Gastrocnemius medialis (tissue), 4 donors: ENCODE data around the gene RNF123. TPM values are rescaled to one million over a fixed set of nuclear protein-coding genes. Genes with fewer than 3 reads are reported as not detected.

Experiments
- ATAC-seq, 2 donors: fragments of 150-250 bp; one replicate each; pipeline ENCODE4 v1.9.1; 2016
- DNase-seq, 2 donors: peaks; one replicate each; pipeline ENCODE4 v3.0.0-alpha.2; 2019
- H3K27ac ChIP-seq, 4 donors: fragments of 200-600 bp; sonication (generic); 1 replicate in 1 of 4; 2 replicates in 3 of 4; pipeline ENCODE4 v1.5.1; 2016 to 2018; ENCODE audit warnings: mild to moderate bottlenecking in 2 of 4, moderate library complexity in 1 of 4
- H3K27me3 ChIP-seq, 3 donors: fragments of 200-600 bp; sonication (generic) in 2 of 3; 1 replicate in 1 of 3; 2 replicates in 2 of 3; pipeline versions ENCODE4 v1.5.1 to v1.6.0; 2016 to 2019; ENCODE audit warnings: mild to moderate bottlenecking in 1 of 3, moderate library complexity in 1 of 3
- H3K36me3 ChIP-seq, 2 donors: fragments of 200-600 bp; sonication (generic) in 1 of 2; one replicate each; pipeline ENCODE4 v1.5.1; 2017 to 2018
- H3K4me1 ChIP-seq, 2 donors: fragments of 200-600 bp; sonication (generic) in 1 of 2; one replicate each; pipeline ENCODE4 v1.5.1; 2016 to 2017; ENCODE audit warnings: mild to moderate bottlenecking in 2 of 2
- H3K4me3 ChIP-seq, 4 donors: fragments of 200-600 bp; sonication (generic) in 3 of 4; 1 replicate in 1 of 4; 2 replicates in 3 of 4; pipeline ENCODE4 v1.5.1; 2016 to 2019; ENCODE audit warnings: mild to moderate bottlenecking in 2 of 4
- H3K9me3 ChIP-seq, 3 donors: fragments of 200-600 bp; sonication (generic) in 2 of 3; 1 replicate in 1 of 3; 2 replicates in 2 of 3; pipeline ENCODE4 v1.5.1; 2016 to 2019
- CTCF ChIP-seq, 5 experiments: fragments of 450-650 bp in 3 of 5; fragments of 200-600 bp in 2 of 5; sonication (generic) in 2 of 5; IDR thresholded peaks in 4 of 5; conservative IDR thresholded peaks in 1 of 5; 1 replicate in 4 of 5; 2 replicates in 1 of 5; pipeline ENCODE4 v1.5.1; 2016 to 2019; ENCODE audit warnings: antibody characterized with exemption in 5 of 5, mild to moderate bottlenecking in 3 of 5, moderate library complexity in 3 of 5
- POLR2A ChIP-seq, 2 donors: fragments of 450-650 bp; IDR thresholded peaks; one replicate each; pipeline ENCODE4 v1.6.1; 2017; ENCODE audit warnings: antibody characterized with exemption in 2 of 2, mild to moderate bottlenecking in 2 of 2, moderate library complexity in 2 of 2
- in situ Hi-C, 4 donors: fragments of 200-750 bp; cut with MboI; loops; one replicate each; pipeline versions ENCODE4 v1.15.0 to v1.8.0; 2017; ENCODE audit warnings: low sequenced_read_pairs in 4 of 4
- intact Hi-C: fragments of 100-400 bp; cut with DNase I; formaldehyde crosslinking; loops from one replicate; pipeline ENCODE4 v1.15.1; 2023; ENCODE audit warnings: low total_unique reads
- total RNA-seq, 4 donors: library from RNA; depleted of rRNA; stranded (reverse); fragments of >200 nt; gene quantifications; one replicate each; pipeline versions ENCODE4 v1.1.0 to v1.2.3, GENCODE V29; 2016

RNF123 gene
- total RNA-seq, 4 donors from 2014 or later: 82.8 to 132 (median 128) TPM

- no peak for ATAC-seq
- intact Hi-C loops: no loop called here
- in situ Hi-C loops: no loop called here
Observed at GRCh38 chr3:49654176-49654825, 35.1 kb upstream of the RNF123 start.

DNA sequence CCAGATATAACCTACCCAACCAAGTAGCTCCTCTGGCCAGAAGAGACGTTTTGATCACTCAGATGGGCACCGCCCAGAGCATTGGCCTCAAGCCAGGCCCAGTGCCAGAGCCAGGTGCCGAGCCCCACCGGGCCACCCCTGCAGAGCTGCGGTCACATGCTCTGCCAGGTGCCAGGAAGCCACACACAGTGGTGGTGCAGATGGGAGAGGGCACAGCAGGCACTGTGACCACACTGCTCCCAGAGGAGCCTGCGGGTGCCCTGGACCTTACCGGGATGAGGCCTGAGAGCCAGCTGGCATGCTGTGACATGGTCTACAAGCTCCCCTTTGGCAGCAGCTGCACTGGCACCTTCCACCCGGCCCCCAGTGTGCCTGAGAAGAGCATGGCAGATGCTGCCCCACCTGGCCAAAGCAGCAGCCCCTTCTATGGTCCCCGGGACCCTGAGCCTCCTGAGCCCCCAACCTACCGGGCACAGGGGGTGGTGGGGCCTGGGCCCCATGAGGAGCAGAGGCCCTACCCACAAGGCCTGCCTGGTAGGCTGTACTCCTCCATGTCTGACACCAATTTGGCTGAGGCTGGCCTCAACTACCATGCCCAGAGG, 34.3 kb upstream of the RNF123 start:
- H3K4me1 ChIP-seq: no peaks in the 10 kb centered on the region

More at GRCh38 chr3:49654176-49654825, 35.1 kb upstream of the RNF123 start:
- H3K4me1 ChIP-seq: peaks cover 0 to 3% of the 10 kb centered on the region in 2 donors
- no peak for TF ChIP-seq POLR2A (IDR thresholded peaks at IDR 0.05)
- TF ChIP-seq CTCF (IDR thresholded peaks at IDR 0.05 in 4 of 5, conservative IDR thresholded peaks at IDR 0.05 in 1 of 5): no peak
- H3K27ac ChIP-seq: no peak overlapping the region
- H3K9me3 ChIP-seq: no peaks in the 10 kb centered on the region
- DNase-seq: no peak
- H3K36me3 ChIP-seq: no peaks in the 10 kb centered on the region
- H3K27me3 ChIP-seq: no peaks in the 10 kb centered on the region
- no peak overlapping the region for H3K4me3 ChIP-seq

DNA sequence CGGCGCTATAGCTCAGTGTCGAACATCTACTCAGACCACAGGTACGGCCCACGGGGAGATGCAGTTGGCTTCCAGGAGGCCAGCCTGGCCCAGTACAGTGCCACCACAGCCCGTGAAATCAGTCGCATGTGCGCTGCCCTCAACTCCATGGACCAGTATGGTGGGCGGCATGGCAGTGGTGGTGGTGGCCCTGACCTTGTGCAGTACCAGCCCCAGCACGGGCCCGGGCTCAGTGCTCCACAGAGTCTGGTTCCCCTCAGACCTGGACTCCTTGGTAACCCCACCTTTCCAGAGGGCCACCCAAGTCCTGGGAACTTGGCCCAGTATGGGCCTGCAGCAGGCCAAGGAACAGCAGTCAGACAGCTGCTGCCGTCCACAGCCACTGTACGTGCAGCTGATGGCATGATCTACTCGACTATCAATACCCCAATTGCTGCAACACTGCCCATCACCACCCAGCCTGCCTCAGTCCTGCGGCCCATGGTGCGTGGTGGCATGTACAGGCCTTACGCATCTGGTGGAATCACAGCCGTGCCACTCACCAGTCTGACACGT, 33.5 kb upstream of the RNF123 start:
- no peaks in the 10 kb centered on the region for H3K36me3 ChIP-seq
- H3K4me1 ChIP-seq: no peaks in the 10 kb centered on the region
- H3K9me3 ChIP-seq: no peaks in the 10 kb centered on the region
- no peak overlapping the region for H3K4me3 ChIP-seq
- ATAC-seq (no peak), DNase-seq (no peak)
- in situ Hi-C loops (no loop called here), intact Hi-C loops (no loop called here)
- no peak overlapping the region for H3K27ac ChIP-seq
- no peaks in the 10 kb centered on the region for H3K27me3 ChIP-seq
- TF ChIP-seq POLR2A (IDR thresholded peaks at IDR 0.05): no peak
- TF ChIP-seq CTCF (IDR thresholded peaks at IDR 0.05 in 4 of 5, conservative IDR thresholded peaks at IDR 0.05 in 1 of 5): no peak

More for the DNA sequence above, 34.3 kb upstream of the RNF123 start:
- in situ Hi-C loops: no loop called here
- intact Hi-C loops: no loop called here
- H3K4me3 ChIP-seq: no peak overlapping the region
- no peaks in the 10 kb centered on the region for H3K36me3 ChIP-seq
- H3K27me3 ChIP-seq: no peaks in the 10 kb centered on the region
- TF ChIP-seq POLR2A (IDR thresholded peaks at IDR 0.05) (no peak), CTCF (IDR thresholded peaks at IDR 0.05 in 4 of 5, conservative IDR thresholded peaks at IDR 0.05 in 1 of 5) (no peak)
- ATAC-seq (no peak), DNase-seq (no peak)
- H3K27ac ChIP-seq: no peak overlapping the region
- H3K9me3 ChIP-seq: no peaks in the 10 kb centered on the region

DNA sequence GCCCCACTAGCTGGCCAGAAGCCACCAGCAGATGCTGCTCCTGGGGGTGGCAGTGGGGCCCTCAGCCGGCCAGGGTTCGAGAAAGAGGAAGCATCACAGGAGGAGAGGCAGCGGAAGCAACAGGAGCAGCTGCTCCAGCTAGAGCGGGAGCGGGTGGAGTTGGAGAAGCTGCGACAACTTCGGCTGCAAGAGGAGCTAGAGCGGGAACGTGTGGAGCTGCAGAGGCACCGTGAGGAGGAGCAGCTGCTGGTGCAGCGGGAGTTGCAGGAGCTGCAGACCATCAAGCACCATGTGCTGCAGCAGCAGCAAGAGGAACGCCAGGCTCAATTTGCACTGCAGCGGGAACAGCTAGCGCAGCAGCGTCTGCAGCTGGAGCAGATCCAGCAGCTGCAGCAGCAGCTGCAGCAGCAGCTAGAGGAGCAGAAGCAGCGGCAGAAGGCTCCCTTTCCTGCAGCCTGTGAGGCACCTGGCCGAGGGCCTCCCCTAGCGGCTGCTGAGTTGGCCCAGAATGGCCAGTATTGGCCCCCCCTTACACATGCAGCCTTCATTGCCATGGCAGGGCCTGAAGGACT, 32.7 kb upstream of the RNF123 start:
- ATAC-seq (no peak), DNase-seq (no peak)

More for the DNA sequence above, 32.7 kb upstream of the RNF123 start:
- Histone ChIP-seq H3K4me3 (no peak overlapping the region), H3K27me3 (no peaks in the 10 kb centered on the region), H3K4me1 (no peaks in the 10 kb centered on the region), H3K27ac (no peak overlapping the region), H3K9me3 (no peaks in the 10 kb centered on the region), H3K36me3 (no peaks in the 10 kb centered on the region)
- in situ Hi-C loops (no loop called here), intact Hi-C loops (no loop called here)
- TF ChIP-seq POLR2A (IDR thresholded peaks at IDR 0.05): no peak
- no peak for TF ChIP-seq CTCF (IDR thresholded peaks at IDR 0.05 in 4 of 5, conservative IDR thresholded peaks at IDR 0.05 in 1 of 5)
